Natural killer cell (primary cell): ENCODE measurements around the gene RHOD. TPM values are rescaled to one million over a fixed set of nuclear protein-coding genes. Genes with fewer than 3 reads are reported as not detected.

Source experiments
- ATAC-seq, 3 donors: fragments of 150-1000 bp in 2 of 3; fragments of 200-7000 bp in 1 of 3; cut with Tn5 transposase; 1 replicate in 1 of 3; 2 replicates in 2 of 3; pipeline ENCODE4 v1.10.0; 2021; ENCODE audit warnings: mild to moderate bottlenecking in 2 of 3, moderate library complexity in 2 of 3
- DNase-seq, 2 donors: peaks; one replicate each; pipeline versions ENCODE4 v3.0.0 to v3.0.0-alpha.2; 2013 to 2021; ENCODE audit warnings: mixed read lengths in 1 of 2
- H3K27ac ChIP-seq: one replicate; pipeline ENCODE4 v1.5.1; 2013; ENCODE audit warnings: mild to moderate bottlenecking, low read length
- H3K27me3 ChIP-seq: one replicate; pipeline ENCODE4 v1.6.1; 2013; ENCODE audit warnings: low read length; ENCODE audit not compliant: control insufficient read depth, insufficient read depth
- H3K36me3 ChIP-seq: one replicate; pipeline ENCODE4 v1.6.1; 2013; ENCODE audit warnings: low read length; ENCODE audit not compliant: control insufficient read depth, insufficient read depth
- H3K4me1 ChIP-seq: one replicate; pipeline ENCODE4 v1.6.1; 2013; ENCODE audit warnings: low read length; ENCODE audit not compliant: control insufficient read depth, insufficient read depth
- H3K4me3 ChIP-seq: one replicate; pipeline ENCODE4 v1.5.1; 2013; ENCODE audit warnings: low read length
- H3K9me3 ChIP-seq: one replicate; pipeline ENCODE4 v1.6.1; 2013; ENCODE audit warnings: low read length; ENCODE audit not compliant: control insufficient read depth, insufficient read depth
- H3K27ac Mint-ChIP-seq, 2 donors: one replicate each; pipeline ENCODE4 v1.8.0; 2022; ENCODE audit warnings: mild to moderate bottlenecking in 2 of 2, mixed read lengths in 2 of 2, moderate library complexity in 1 of 2
- H3K27me3 Mint-ChIP-seq, 2 donors: one replicate each; pipeline ENCODE4 v1.8.0; 2022; ENCODE audit warnings: low read depth in 2 of 2, mixed read lengths in 2 of 2
- H3K36me3 Mint-ChIP-seq: one replicate; pipeline ENCODE4 v1.8.0; 2022; ENCODE audit warnings: mixed read lengths
- H3K4me1 Mint-ChIP-seq, 2 donors: one replicate each; pipeline ENCODE4 v1.8.0; 2022; ENCODE audit warnings: mixed read lengths in 2 of 2
- H3K4me3 Mint-ChIP-seq: one replicate; pipeline ENCODE4 v1.8.0; 2022; ENCODE audit warnings: mild to moderate bottlenecking, moderate library complexity, mixed read lengths
- H3K9me3 Mint-ChIP-seq, 2 donors: one replicate each; pipeline ENCODE4 v1.8.0; 2022; ENCODE audit warnings: mixed read lengths in 2 of 2
- CTCF ChIP-seq: fragments of 200-600 bp; IDR thresholded peaks from one replicate; pipeline ENCODE4 v1.8.0; 2022; ENCODE audit warnings: antibody characterized with exemption
- WGBS: methylation state at CpG from one replicate; pipeline ENCODE4 v1.1.7; 2013; ENCODE audit warnings: missing lambda C conversion rate; ENCODE audit not compliant: insufficient coverage; 5-methylcytosine and 5-hydroxymethylcytosine counted together
- intact Hi-C: fragments of 100-400 bp; cut with micrococcal nuclease; formaldehyde crosslinking; loops from one replicate; pipeline ENCODE4 v1.14.2; 2022
- total RNA-seq, 4 donors: library from RNA; stranded (reverse); fragments of 120-200 nt in 1 of 4; gene quantifications; one replicate each; pipeline versions ENCODE4 v1.2.3 to v1.2.4, GENCODE V29; 2013 to 2022

The RHOD gene
- total RNA-seq, 3 donors from 2014 or later (not counting 1 experiment from before 2014, with no cell fraction given) = not detected

GRCh38 chr11:67054836-67055523 lies 1.7 kb upstream of the RHOD start:
- no peak overlapping the region for H3K4me3 ChIP-seq
- H3K36me3 ChIP-seq = no peaks in the 10 kb centered on the region
- no peak for ATAC-seq
- H3K27ac Mint-ChIP-seq = no peak overlapping the region
- peaks cover 15% of the 10 kb centered on the region for H3K27me3 ChIP-seq
- no peaks in the 10 kb centered on the region for H3K36me3 Mint-ChIP-seq
- TF ChIP-seq CTCF = no peak
- intact Hi-C loops = no loop called here
- H3K4me1 ChIP-seq = peaks cover 5% of the 10 kb centered on the region
- no peak overlapping the region for H3K27ac ChIP-seq
- peaks cover 0 to 6% of the 10 kb centered on the region in 2 donors for H3K4me1 Mint-ChIP-seq
- DNase-seq = no peak
- H3K4me3 Mint-ChIP-seq = no peak overlapping the region
- no peaks in the 10 kb centered on the region for H3K9me3 ChIP-seq
- WGBS = 64% methylated on average over 9 of the region's 10 CpGs
- peaks cover 19 to 23% of the 10 kb centered on the region in 2 donors for H3K27me3 Mint-ChIP-seq
- no peaks in the 10 kb centered on the region for H3K9me3 Mint-ChIP-seq

GRCh38 chr11:67055812-67056211 lies 835 bp upstream of the RHOD start:
- peaks cover 0 to 6% of the 10 kb centered on the region in 2 donors for H3K4me1 Mint-ChIP-seq
- Histone ChIP-seq H3K9me3 (no peaks in the 10 kb centered on the region), H3K4me3 (no peak overlapping the region), H3K27me3 (peaks cover 15% of the 10 kb centered on the region), H3K4me1 (peaks cover 5% of the 10 kb centered on the region), H3K27ac (no peak overlapping the region), H3K36me3 (no peaks in the 10 kb centered on the region)
- H3K4me3 Mint-ChIP-seq = no peak overlapping the region
- peaks cover 19 to 23% of the 10 kb centered on the region in 2 donors for H3K27me3 Mint-ChIP-seq
- no peak for DNase-seq
- intact Hi-C loops = no loop called here
- H3K27ac Mint-ChIP-seq = no peak overlapping the region
- no peak for ATAC-seq
- H3K36me3 Mint-ChIP-seq = no peaks in the 10 kb centered on the region
- no peak for TF ChIP-seq CTCF
- WGBS = 48% methylated on average over 17 of the region's 17 CpGs
- no peaks in the 10 kb centered on the region for H3K9me3 Mint-ChIP-seq

GRCh38 chr11:67057205-67057672 lies 592 bp downstream of the RHOD start:
- peaks cover 5% of the 10 kb centered on the region for H3K4me1 ChIP-seq
- H3K4me3 ChIP-seq = no peak overlapping the region
- peaks cover 0 to 6% of the 10 kb centered on the region in 2 donors for H3K4me1 Mint-ChIP-seq
- no peak overlapping the region for H3K4me3 Mint-ChIP-seq
- no peak for TF ChIP-seq CTCF
- no peaks in the 10 kb centered on the region for H3K36me3 Mint-ChIP-seq
- intact Hi-C loops = no loop called here
- 93% methylated on average over 10 of the region's 10 CpGs for WGBS
- H3K36me3 ChIP-seq = no peaks in the 10 kb centered on the region
- no peaks in the 10 kb centered on the region for H3K9me3 Mint-ChIP-seq
- no peaks in the 10 kb centered on the region for H3K9me3 ChIP-seq
- peaks cover 19% of the 10 kb centered on the region in 2 donors for H3K27me3 Mint-ChIP-seq
- H3K27ac ChIP-seq = no peak overlapping the region
- peaks cover 12% of the 10 kb centered on the region for H3K27me3 ChIP-seq
- ATAC-seq = no peak
- no peak for DNase-seq
- no peak overlapping the region for H3K27ac Mint-ChIP-seq

GRCh38 chr11:67058506-67058905 lies 1.9 kb downstream of the RHOD start:
- Histone ChIP-seq H3K9me3 (no peaks in the 10 kb centered on the region), H3K27me3 (peaks cover 12% of the 10 kb centered on the region), H3K4me3 (no peak overlapping the region), H3K36me3 (no peaks in the 10 kb centered on the region), H3K4me1 (peaks cover 5% of the 10 kb centered on the region), H3K27ac (no peak overlapping the region)
- intact Hi-C loops = no loop called here
- Mint-ChIP-seq H3K4me1 (peaks cover 0 to 6% of the 10 kb centered on the region in 2 donors), H3K27ac (no peak overlapping the region), H3K4me3 (no peak overlapping the region), H3K9me3 (no peaks in the 10 kb centered on the region), H3K36me3 (no peaks in the 10 kb centered on the region), H3K27me3 (peaks cover 19% of the 10 kb centered on the region in 2 donors)
- WGBS = 81% methylated on average over 8 of the region's 8 CpGs
- DNase-seq (no peak), ATAC-seq (no peak)
- no peak for TF ChIP-seq CTCF
